HepG2 (cell line): Measurements from ENCODE around the gene INTS15. TPM values are rescaled to one million over a fixed set of nuclear protein-coding genes. Genes with fewer than 3 reads are reported as not detected.

Experiments
- ATF5 ChIP-seq: sonication (generic); formaldehyde crosslinking; IDR thresholded peaks from 2 replicates; pipeline ENCODE4 v1.4.0; 2020; ENCODE audit warnings: mild to moderate bottlenecking, low read depth, missing genetic modification reagents
- CBX2 ChIP-seq, 2 experiments: fragments of 200-600 bp in 1 of 2; sonication (generic); formaldehyde crosslinking in 1 of 2; IDR thresholded peaks; 2 replicates each; pipeline versions ENCODE4 v1.7.0 to v1.8.1; 2018 to 2022; ENCODE audit warnings: low read depth in 2 of 2, low read length in 1 of 2, mild to moderate bottlenecking in 1 of 2, missing genetic modification reagents in 1 of 2
- CTCF ChIP-seq: sonication (generic); formaldehyde crosslinking; IDR thresholded peaks from 2 replicates; pipeline ENCODE4 v1.5.0; 2020; ENCODE audit warnings: mild to moderate bottlenecking, missing genetic modification reagents, moderate library complexity
- FOXA3 ChIP-seq: IDR thresholded peaks from 2 replicates; pipeline ENCODE4 v1.6.1; 2016; ENCODE audit warnings: missing genetic modification reagents, missing compliant biosample characterization
- FUBP1 ChIP-seq: sonication (generic); formaldehyde crosslinking; IDR thresholded peaks from 2 replicates; pipeline ENCODE4 v1.5.1; 2020; ENCODE audit warnings: missing genetic modification reagents, mild to moderate bottlenecking, borderline replicate concordance
- GABPA ChIP-seq, 2 experiments: IDR thresholded peaks; 2 replicates each; pipeline ENCODE4 v1.6.1; 2011 to 2016; ENCODE audit warnings: low read depth in 2 of 2, low read length in 1 of 2, missing biosample characterization in 1 of 2, missing genetic modification characterization in 1 of 2
- GRHL1 ChIP-seq: sonication (generic); formaldehyde crosslinking; conservative IDR thresholded peaks from 2 replicates; pipeline ENCODE4 v1.8.0; 2022; ENCODE audit warnings: missing genetic modification reagents
- MEF2D ChIP-seq: sonication (generic); formaldehyde crosslinking; IDR thresholded peaks from 2 replicates; pipeline ENCODE4 v1.5.1; 2020; ENCODE audit warnings: mild to moderate bottlenecking, missing genetic modification reagents
- NCOA2 ChIP-seq: sonication (generic); formaldehyde crosslinking; IDR thresholded peaks from 2 replicates; pipeline ENCODE4 v1.8.0; 2022; ENCODE audit warnings: inconsistent platforms
- NCOR1 ChIP-seq: fragments of 200-600 bp; sonication (generic); IDR thresholded peaks from 2 replicates; pipeline ENCODE4 v1.7.0; 2017; ENCODE audit warnings: antibody characterized with exemption, low read length, borderline replicate concordance
- NFE2 ChIP-seq: sonication (generic); formaldehyde crosslinking; IDR thresholded peaks from 2 replicates; pipeline ENCODE4 v1.4.0; 2020; ENCODE audit warnings: missing genetic modification reagents
- RBM22 ChIP-seq: fragments of 200-400 bp; formaldehyde crosslinking; optimal IDR thresholded peaks from 2 replicates; pipeline ENCODE3; 2017; ENCODE audit warnings: mild to moderate bottlenecking, low read length, moderate library complexity
- SAP130 ChIP-seq: IDR thresholded peaks from 2 replicates; pipeline ENCODE4 v1.6.1; 2016; ENCODE audit warnings: low read depth
- SUZ12 ChIP-seq: fragments of 150-350 bp; IDR thresholded peaks from 2 replicates; pipeline ENCODE4 v1.6.1; 2014; ENCODE audit warnings: low read depth, low read length
- THAP8 ChIP-seq: sonication (generic); formaldehyde crosslinking; IDR thresholded peaks from 2 replicates; pipeline ENCODE4 v1.5.1; 2020; ENCODE audit warnings: missing genetic modification reagents, mild to moderate bottlenecking, borderline replicate concordance
- ZFP62 ChIP-seq: sonication (generic); formaldehyde crosslinking; IDR thresholded peaks from 2 replicates; pipeline ENCODE4 v1.4.0; 2020; ENCODE audit warnings: missing genetic modification reagents
- ZNF275 ChIP-seq: sonication (generic); formaldehyde crosslinking; IDR thresholded peaks from 2 replicates; pipeline ENCODE4 v1.8.0; 2022; ENCODE audit warnings: missing genetic modification reagents, mild to moderate bottlenecking, inconsistent platforms, borderline replicate concordance
- ZNF570 ChIP-seq: sonication (generic); formaldehyde crosslinking; IDR thresholded peaks from 2 replicates; pipeline ENCODE4 v1.4.0; 2020; ENCODE audit warnings: mild to moderate bottlenecking, missing genetic modification reagents, borderline replicate concordance
- ZNF713 ChIP-seq: sonication (generic); formaldehyde crosslinking; IDR thresholded peaks from 2 replicates; pipeline ENCODE4 v1.4.0; 2020; ENCODE audit warnings: mild to moderate bottlenecking, missing genetic modification reagents
- ZSCAN12 ChIP-seq: sonication (generic); formaldehyde crosslinking; IDR thresholded peaks from 2 replicates; pipeline ENCODE4 v1.9.0; 2021; ENCODE audit warnings: mild to moderate bottlenecking, missing genetic modification reagents
- polyA plus RNA-seq, 8 experiments: library from polyadenylated mRNA; depleted of rRNA in 3 of 8; stranded (reverse) in 7 of 8; unstranded in 1 of 8; fragments of >200 nt; fragmentation: Illumina TruSeq in 4 of 8; extraction: Trizol in 4 of 8; gene quantifications; 2 replicates each; pipeline versions ENCODE4 v1.2.1 to v1.2.3, GENCODE V29; 2011 to 2016; ENCODE audit warnings: low read depth in 4 of 8, missing spikeins in 1 of 8, mixed read lengths in 1 of 8; ENCODE audit not compliant: insufficient read depth in 1 of 8
- total RNA-seq, 5 experiments: library from RNA; depleted of rRNA; stranded (reverse); fragments of >200 nt; fragmentation: Illumina TruSeq; extraction: Trizol; gene quantifications; 2 replicates each; pipeline ENCODE4 v1.2.3, GENCODE V29; 2016; ENCODE audit warnings: low read depth in 1 of 5

Gene INTS15
- total and polyA plus RNA-seq, 2 of the 13 experiments (the other 11 are each of a cell fraction or from before 2014, with no cell fraction given) = 16.3 to 25.7 TPM

GRCh38 chr7:6588566-6588965, 1.3 kb upstream of the INTS15 start (continued):
- TF ChIP-seq GRHL1 (CRISPR knock-in tag) (no peak), RBM22 (no peak), CTCF (peak; percentile 25), ZSCAN12 (no peak), GABPA (IDR thresholded peaks at IDR 0.05; ENCODE audit: low read depth, low read length) (no peak), GABPA (CRISPR knock-in tag; IDR thresholded peaks at IDR 0.05; ENCODE audit: low read depth) (no peak), ZNF713 (CRISPR knock-in tag) (0 out of 2 replicates have a peak, but pooled peaks have one; percentile 29), CBX2 (IDR thresholded peaks at IDR 0.05; ENCODE audit: low read depth, low read length) (no peak), CBX2 (CRISPR knock-in tag; IDR thresholded peaks at IDR 0.05; ENCODE audit: low read depth) (no peak), MEF2D (CRISPR knock-in tag) (peak; percentile 27; the same call in 1 of the 2 replicates), NCOR1 (no peak), ZFP62 (CRISPR knock-in tag) (no peak), NCOA2 (CRISPR knock-in tag) (no peak), NFE2 (CRISPR knock-in tag) (no peak), FUBP1 (no peak), ATF5 (CRISPR knock-in tag) (no peak), ZNF275 (CRISPR knock-in tag) (0 out of 2 replicates have a peak, but pooled peaks have one; percentile 29), THAP8 (CRISPR knock-in tag) (no peak), SUZ12 (no peak), SAP130 (CRISPR knock-in tag) (peak; percentile 36), ZNF570 (CRISPR knock-in tag) (no peak), FOXA3 (0 out of 2 replicates have a peak, but pooled peaks have one; percentile 4)
